Mesendoderm (in vitro differentiated cells): Measurements from ENCODE around the gene HTT.

Experiments used
- DNase-seq: peaks from one replicate; pipeline ENCODE4 v3.0.0; 2013
- H2AK5ac ChIP-seq: 2 replicates; pipeline ENCODE4 v1.6.1; 2013; ENCODE audit warnings: low read length, inconsistent platforms
- H2BK120ac ChIP-seq: 2 replicates; pipeline ENCODE4 v1.6.1; 2013; ENCODE audit warnings: low read depth, mild to moderate bottlenecking, low read length, moderate library complexity, mixed read lengths
- H2BK15ac ChIP-seq: replicated peaks from 2 replicates; pipeline ENCODE4 v1.6.1; 2013; ENCODE audit warnings: low read depth, mild to moderate bottlenecking, moderate library complexity
- H2BK5ac ChIP-seq: 2 replicates; pipeline ENCODE4 v1.6.1; 2013; ENCODE audit warnings: low read length, inconsistent platforms
- H3K18ac ChIP-seq: 2 replicates; pipeline ENCODE4 v1.6.1; 2013; ENCODE audit warnings: mild to moderate bottlenecking, low read length, mixed read lengths
- H3K23ac ChIP-seq: one replicate; pipeline ENCODE4 v1.6.1; 2013; ENCODE audit warnings: low read length
- H3K27ac ChIP-seq: 2 replicates; pipeline ENCODE4 v1.5.1; 2013; ENCODE audit warnings: low read depth, mild to moderate bottlenecking, inconsistent platforms, low read length, moderate library complexity
- H3K27me3 ChIP-seq: 2 replicates; pipeline ENCODE4 v1.6.1; 2013; ENCODE audit warnings: low read length, control low read depth, mild to moderate bottlenecking, inconsistent platforms; ENCODE audit not compliant: insufficient read depth, poor library complexity
- H3K36me3 ChIP-seq: 2 replicates; pipeline ENCODE4 v1.6.1; 2013; ENCODE audit warnings: low read length, inconsistent platforms; ENCODE audit not compliant: control insufficient read depth, insufficient read depth
- H3K4ac ChIP-seq: one replicate; pipeline ENCODE4 v1.6.1; 2013; ENCODE audit warnings: low read depth, mild to moderate bottlenecking, low read length, moderate library complexity
- H3K4me1 ChIP-seq: 2 replicates; pipeline ENCODE4 v1.6.1; 2013; ENCODE audit warnings: low read depth, low read length, inconsistent platforms; ENCODE audit not compliant: control insufficient read depth
- H3K4me2 ChIP-seq: 2 replicates; pipeline ENCODE4 v1.6.1; 2013; ENCODE audit warnings: low read length
- H3K4me3 ChIP-seq: 2 replicates; pipeline ENCODE4 v1.5.1; 2013; ENCODE audit warnings: mild to moderate bottlenecking, low read length
- H3K56ac ChIP-seq: one replicate; pipeline ENCODE4 v1.6.1; 2013; ENCODE audit warnings: low read length
- H3K79me1 ChIP-seq: 2 replicates; pipeline ENCODE4 v1.6.1; 2013; ENCODE audit warnings: low read length, inconsistent platforms
- H3K79me2 ChIP-seq: 2 replicates; pipeline ENCODE4 v1.6.1; 2013; ENCODE audit warnings: mild to moderate bottlenecking, low read length; ENCODE audit not compliant: control insufficient read depth, insufficient read depth
- H3K9ac ChIP-seq: 2 replicates; pipeline ENCODE4 v1.6.1; 2013; ENCODE audit warnings: low read length, inconsistent platforms
- H4K5ac ChIP-seq: one replicate; pipeline ENCODE4 v1.6.1; 2013; ENCODE audit warnings: low read length
- H4K8ac ChIP-seq: one replicate; pipeline ENCODE4 v1.6.1; 2013; ENCODE audit warnings: low read depth, mild to moderate bottlenecking, control low read depth, low read length, moderate library complexity
- WGBS: extraction: QIAGEN DNeasy Blood & Tissue Kit; methylation state at CpG from one replicate; pipeline ENCODE4 v1.1.7; 2013; ENCODE audit warnings: low lambda C conversion rate, missing lambda C conversion rate; ENCODE audit not compliant: insufficient coverage; ENCODE audit errors: extremely low coverage; 5-methylcytosine and 5-hydroxymethylcytosine counted together

Gene HTT

DNA sequence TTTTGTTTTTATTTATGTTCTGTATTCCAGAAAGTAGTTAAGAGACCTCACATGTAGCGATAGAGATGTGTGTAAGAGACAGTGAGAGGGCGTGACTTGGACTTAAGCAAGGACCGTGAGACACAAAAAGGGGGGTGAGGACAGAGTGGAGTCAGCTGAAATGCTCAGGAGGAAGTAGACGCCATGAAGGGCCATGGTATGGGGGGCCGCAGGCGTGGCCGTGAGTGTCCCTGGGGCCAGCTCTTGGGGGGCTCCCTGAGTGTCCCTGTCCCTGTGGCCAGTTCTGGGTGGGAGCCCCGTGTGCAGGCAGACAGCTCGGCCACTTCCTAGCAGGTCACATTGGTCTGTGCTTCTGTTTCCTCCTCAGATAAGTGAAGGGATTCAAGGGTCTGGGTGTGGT lies 151.5 kb downstream of the HTT start:
- Histone ChIP-seq H3K4me1 (no peaks in the 10 kb centered on the region), H3K4ac (no peak overlapping the region), H3K27me3 (no peaks in the 10 kb centered on the region), H3K27ac (no peak overlapping the region), H2BK120ac (no peak overlapping the region), H3K79me2 (no peaks in the 10 kb centered on the region), H3K56ac (no peak overlapping the region), H3K36me3 (peaks cover 29% of the 10 kb centered on the region), H2BK5ac (no peak overlapping the region), H2BK15ac (no peak overlapping the region), H4K8ac (no peak overlapping the region), H3K18ac (no peak overlapping the region), H3K79me1 (no peaks in the 10 kb centered on the region), H3K4me2 (no peak overlapping the region), H2AK5ac (no peak overlapping the region), H3K4me3 (no peak overlapping the region), H3K9ac (no peak overlapping the region), H4K5ac (no peak overlapping the region), H3K23ac (no peak overlapping the region)
- no peak for DNase-seq
- WGBS = no CpG with 5 or more reads among the region's 9 CpGs

DNA sequence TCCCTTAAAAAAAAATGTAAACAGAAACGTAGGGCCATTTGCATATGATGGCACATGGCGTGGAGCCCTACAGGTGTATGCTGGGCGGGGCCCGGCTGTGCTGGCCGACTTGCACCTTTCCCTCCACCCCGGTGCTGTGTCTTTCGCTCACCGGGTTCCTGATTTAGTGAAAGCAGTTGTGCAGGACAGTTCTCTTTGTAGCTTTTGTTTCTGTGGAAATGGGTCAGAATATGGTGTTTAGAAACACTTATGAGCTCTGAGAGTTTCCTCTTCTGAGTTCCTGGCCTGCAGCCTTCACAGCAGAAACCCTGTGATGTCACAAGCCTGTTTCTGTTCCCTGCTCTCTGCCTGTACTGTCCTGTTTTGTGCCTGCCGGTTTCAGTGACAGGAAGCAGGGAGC lies 152.0 kb downstream of the HTT start:
- H3K18ac ChIP-seq = no peak overlapping the region
- H3K4me2 ChIP-seq = no peak overlapping the region
- H3K4me3 ChIP-seq = no peak overlapping the region
- no peak overlapping the region for H3K56ac ChIP-seq
- H3K9ac ChIP-seq = no peak overlapping the region
- H3K23ac ChIP-seq = no peak overlapping the region
- no peak overlapping the region for H4K5ac ChIP-seq
- no peak overlapping the region for H2BK120ac ChIP-seq
- H4K8ac ChIP-seq = no peak overlapping the region
- H3K79me1 ChIP-seq = no peaks in the 10 kb centered on the region
- H3K27me3 ChIP-seq = no peaks in the 10 kb centered on the region
- H3K79me2 ChIP-seq = no peaks in the 10 kb centered on the region
- no peak overlapping the region for H2BK5ac ChIP-seq
- H3K27ac ChIP-seq = no peak overlapping the region
- no peak for DNase-seq
- H3K4ac ChIP-seq = no peak overlapping the region
- no peak overlapping the region for H2AK5ac ChIP-seq
- no peak overlapping the region for H2BK15ac ChIP-seq
- H3K4me1 ChIP-seq = no peaks in the 10 kb centered on the region
- no CpG with 5 or more reads among the region's 9 CpGs for WGBS
- H3K36me3 ChIP-seq = peaks cover 28% of the 10 kb centered on the region

DNA sequence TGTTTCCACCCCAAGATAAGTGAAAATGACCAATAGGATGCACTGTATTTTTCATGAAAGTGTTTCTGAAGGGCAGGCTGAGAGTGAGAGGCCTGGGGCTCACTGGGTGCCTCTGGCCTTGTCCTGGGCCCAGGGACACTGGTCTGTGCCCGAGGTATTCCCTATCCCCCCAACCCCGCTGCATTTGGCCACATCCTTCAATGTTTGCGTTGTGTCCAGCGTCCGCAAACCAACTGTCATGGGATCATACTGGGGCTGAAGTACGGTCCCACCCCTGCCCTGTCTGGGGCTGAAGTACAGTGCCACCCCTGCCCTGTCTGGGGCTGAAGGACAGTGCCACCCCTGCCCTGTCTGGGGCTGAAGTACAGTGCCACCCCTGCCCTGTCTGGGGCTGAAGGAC lies 152.5 kb downstream of the HTT start:
- Histone ChIP-seq H3K18ac (no peak overlapping the region), H2BK5ac (no peak overlapping the region), H3K79me1 (no peaks in the 10 kb centered on the region), H3K36me3 (peaks cover 28% of the 10 kb centered on the region), H2BK15ac (no peak overlapping the region), H3K56ac (no peak overlapping the region), H3K9ac (no peak overlapping the region), H3K4me1 (no peaks in the 10 kb centered on the region), H4K5ac (no peak overlapping the region), H3K4ac (no peak overlapping the region), H3K4me3 (no peak overlapping the region), H4K8ac (no peak overlapping the region), H3K79me2 (no peaks in the 10 kb centered on the region), H3K23ac (no peak overlapping the region), H3K4me2 (no peak overlapping the region), H3K27me3 (no peaks in the 10 kb centered on the region), H3K27ac (no peak overlapping the region), H2AK5ac (no peak overlapping the region), H2BK120ac (no peak overlapping the region)
- no CpG with 5 or more reads among the region's 6 CpGs for WGBS
- no peak for DNase-seq

DNA sequence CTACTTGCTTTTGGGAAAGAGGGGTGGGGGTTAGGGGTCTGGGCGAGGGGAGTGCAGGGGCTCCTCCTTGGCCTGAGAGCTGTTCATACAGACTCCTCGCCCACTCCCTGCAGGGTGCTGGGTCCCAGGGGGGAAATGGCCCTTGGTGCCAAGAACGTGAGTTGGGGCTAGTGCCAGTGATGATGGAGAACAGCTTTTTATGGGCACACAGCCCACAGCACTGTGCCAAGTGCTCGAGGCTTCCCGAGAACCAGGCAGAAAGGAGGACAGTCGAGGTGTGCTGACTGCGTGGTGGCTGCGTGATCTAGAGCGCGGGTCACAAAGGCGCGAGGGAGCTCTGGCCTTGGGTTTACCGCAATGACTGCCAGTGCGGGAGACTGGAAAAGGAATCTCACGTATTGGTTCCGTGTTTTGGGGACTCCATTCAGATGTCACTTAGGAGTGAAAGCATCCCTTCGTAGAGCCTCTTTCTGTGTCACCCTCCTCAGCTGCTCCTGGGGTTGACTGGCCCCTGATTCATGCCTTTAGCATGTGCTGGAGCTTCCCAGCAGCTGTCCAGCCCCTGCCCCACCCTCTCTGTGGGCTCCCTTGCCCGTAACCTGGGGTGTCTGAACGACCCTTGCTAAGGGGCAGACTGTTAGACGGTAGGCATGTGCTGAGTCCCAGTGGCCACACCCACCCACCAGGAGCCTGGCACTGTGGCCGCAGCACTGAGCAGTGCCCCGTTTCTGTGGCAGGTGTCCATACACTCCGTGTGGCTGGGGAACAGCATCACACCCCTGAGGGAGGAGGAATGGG lies 153.6 kb downstream of the HTT start:
- Histone ChIP-seq H3K4me3 (no peak overlapping the region), H3K23ac (no peak overlapping the region), H3K56ac (no peak overlapping the region), H3K4ac (no peak overlapping the region), H2BK5ac (no peak overlapping the region), H3K18ac (no peak overlapping the region), H3K36me3 (peaks cover 24% of the 10 kb centered on the region), H3K79me2 (no peaks in the 10 kb centered on the region), H3K4me1 (no peaks in the 10 kb centered on the region), H3K9ac (no peak overlapping the region), H3K27ac (no peak overlapping the region), H3K27me3 (no peaks in the 10 kb centered on the region), H2BK15ac (no peak overlapping the region), H2AK5ac (no peak overlapping the region), H4K8ac (no peak overlapping the region), H2BK120ac (no peak overlapping the region), H3K79me1 (no peaks in the 10 kb centered on the region), H4K5ac (no peak overlapping the region), H3K4me2 (no peak overlapping the region)
- no peak for DNase-seq
- no CpG with 5 or more reads among the region's 23 CpGs for WGBS

DNA sequence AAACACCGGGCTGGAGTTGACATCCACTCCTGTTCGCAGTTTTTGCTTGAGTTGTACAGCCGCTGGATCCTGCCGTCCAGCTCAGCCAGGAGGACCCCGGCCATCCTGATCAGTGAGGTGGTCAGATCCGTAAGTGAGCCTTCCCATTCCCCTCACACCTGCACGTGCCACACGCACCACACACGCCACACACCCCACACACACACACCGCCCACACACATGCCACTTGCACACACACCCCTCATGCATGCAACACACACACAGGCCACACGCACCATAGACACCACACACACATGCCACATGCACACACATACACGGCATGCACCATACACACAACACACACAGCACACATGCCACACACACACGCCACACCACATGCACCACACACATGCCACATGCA lies 154.4 kb downstream of the HTT start:
- H4K5ac ChIP-seq = no peak overlapping the region
- H3K4me1 ChIP-seq = no peaks in the 10 kb centered on the region
- H2AK5ac ChIP-seq = no peak overlapping the region
- H3K4ac ChIP-seq = no peak overlapping the region
- no peaks in the 10 kb centered on the region for H3K27me3 ChIP-seq
- no peak overlapping the region for H2BK15ac ChIP-seq
- no peak overlapping the region for H3K23ac ChIP-seq
- no peak overlapping the region for H2BK5ac ChIP-seq
- no peak overlapping the region for H3K27ac ChIP-seq
- no peaks in the 10 kb centered on the region for H3K79me2 ChIP-seq
- H4K8ac ChIP-seq = no peak overlapping the region
- no peak overlapping the region for H3K56ac ChIP-seq
- H3K79me1 ChIP-seq = no peaks in the 10 kb centered on the region
- H3K9ac ChIP-seq = no peak overlapping the region
- no CpG with 5 or more reads among the region's 13 CpGs for WGBS
- no peak overlapping the region for H3K18ac ChIP-seq
- no peak for DNase-seq
- H2BK120ac ChIP-seq = no peak overlapping the region
- no peak overlapping the region for H3K4me3 ChIP-seq
- H3K4me2 ChIP-seq = no peak overlapping the region
- H3K36me3 ChIP-seq = peaks cover 28% of the 10 kb centered on the region

DNA sequence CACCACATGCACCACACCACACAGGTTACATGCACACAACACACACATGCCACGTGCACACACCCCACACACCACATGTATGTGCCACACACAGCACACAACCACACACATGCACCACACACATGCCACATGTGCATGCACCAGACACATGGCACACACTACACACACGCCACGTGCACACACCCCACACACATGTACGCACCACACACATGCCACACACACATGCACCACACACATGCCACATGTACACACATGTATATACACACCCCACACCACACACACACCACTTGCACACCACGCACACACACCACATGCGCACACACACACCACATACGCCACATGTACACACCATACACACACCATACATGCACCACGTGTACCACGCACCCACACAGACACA lies 154.8 kb downstream of the HTT start:
- no peak for DNase-seq
- Histone ChIP-seq H3K79me2 (no peaks in the 10 kb centered on the region), H2AK5ac (no peak overlapping the region), H3K23ac (no peak overlapping the region), H2BK120ac (no peak overlapping the region), H3K4me3 (no peak overlapping the region), H4K5ac (no peak overlapping the region), H3K18ac (no peak overlapping the region), H3K27me3 (no peaks in the 10 kb centered on the region), H4K8ac (no peak overlapping the region), H3K4me1 (no peaks in the 10 kb centered on the region), H3K79me1 (no peaks in the 10 kb centered on the region), H2BK5ac (no peak overlapping the region), H3K36me3 (peaks cover 28% of the 10 kb centered on the region), H3K4me2 (no peak overlapping the region), H3K27ac (no peak overlapping the region), H3K4ac (no peak overlapping the region), H2BK15ac (no peak overlapping the region), H3K56ac (no peak overlapping the region), H3K9ac (no peak overlapping the region)
- WGBS = no CpG with 5 or more reads among the region's 9 CpGs
